HG02973 (cell line): Measurements from ENCODE around the gene SERINC1.
"Not testable (repeated sequence)": the region's sequence is repeated elsewhere in the genome, so short reads cannot be mapped to it uniquely, and the experiment has no call there.

Source experiments
- ATAC-seq: cut with Tn5 transposase; IDR thresholded peaks from one replicate; pipeline ENCODE4 v1.9.1; 2021; ENCODE audit warnings: moderate library complexity; ENCODE audit not compliant: unreplicated experiment

Gene SERINC1

DNA sequence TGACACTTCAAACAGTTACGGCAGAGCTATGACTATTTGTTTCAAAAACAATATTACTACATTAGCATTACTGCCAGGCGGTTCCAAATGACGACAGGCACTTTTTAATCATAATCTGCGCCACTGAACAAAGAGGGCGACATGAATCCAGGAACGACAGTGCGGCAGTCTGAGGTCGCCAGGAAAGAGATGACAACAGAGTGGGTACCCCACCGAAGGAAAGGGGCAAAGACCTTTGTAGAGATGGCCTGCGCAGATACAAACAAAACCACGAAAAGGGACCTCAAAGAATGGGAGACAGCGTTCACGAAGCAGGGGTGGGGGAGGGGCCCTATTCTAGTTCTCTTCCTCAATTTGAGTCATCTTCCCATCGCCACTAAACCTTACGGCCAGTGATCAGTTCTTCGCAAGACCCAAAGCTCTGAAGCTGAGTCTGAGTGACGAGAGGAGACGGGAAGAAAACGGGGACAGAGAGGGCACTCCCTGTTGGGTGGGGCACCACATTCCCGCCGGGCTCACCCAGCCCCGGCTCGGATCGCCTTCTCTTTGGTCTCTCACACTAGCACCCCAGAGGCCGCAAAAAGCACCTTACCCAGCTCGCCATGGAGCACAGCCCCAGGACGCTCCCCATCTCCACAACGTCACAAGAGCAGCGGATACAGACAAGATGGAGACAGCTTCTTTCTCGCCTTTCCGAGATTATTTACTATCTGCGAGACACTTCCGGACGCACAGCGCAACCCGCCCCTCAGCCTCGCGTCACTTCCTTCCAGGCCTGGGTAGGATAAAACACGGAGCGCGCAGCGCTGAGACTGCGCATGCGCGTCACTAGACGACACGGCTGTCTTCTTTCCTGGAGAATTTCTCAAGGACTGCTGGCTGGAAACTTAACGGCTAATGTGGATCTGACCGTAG is at the start of gene SERINC1:
Gene SERINC1 (minus strand): TSS at position 701 of the 915 bp plus-strand sequence. CDS start 70 bp downstream, at position 631.
- ATAC-seq: peak; percentile 99

DNA sequence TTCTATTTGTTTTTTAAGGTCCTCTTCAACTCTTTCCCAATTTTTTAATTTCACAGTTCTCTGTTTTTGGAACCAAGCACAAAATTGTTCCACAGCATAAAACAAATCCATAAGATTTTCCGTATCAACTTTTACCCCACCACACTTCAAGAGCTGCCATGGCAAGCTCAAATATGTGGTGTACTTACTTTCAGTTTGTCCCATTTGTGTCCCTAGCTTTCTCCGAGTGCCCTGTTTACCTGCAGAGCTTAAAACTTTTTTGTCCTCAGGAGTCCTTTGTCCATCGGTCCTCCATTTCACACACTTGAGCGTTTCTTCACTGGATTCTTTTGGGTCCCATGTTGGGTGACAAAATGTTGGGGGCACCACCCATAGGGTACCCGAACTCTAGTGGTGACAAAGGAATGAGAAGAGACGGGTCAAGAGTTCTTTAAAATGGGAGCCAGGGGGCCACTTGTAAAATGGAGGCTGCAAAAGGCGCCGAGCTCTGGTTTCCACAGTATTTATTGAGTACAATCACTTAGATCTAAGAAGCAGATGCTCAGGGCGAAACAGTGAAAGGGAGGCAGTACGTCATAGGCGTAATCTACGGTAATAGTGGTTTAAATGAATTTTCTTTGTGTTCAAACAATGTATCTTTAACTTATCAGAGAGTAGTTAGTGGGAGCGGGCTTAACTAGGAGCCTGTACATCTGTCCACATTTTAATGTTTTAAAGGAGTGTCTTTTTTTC is 39.8 kb upstream of the SERINC1 start:
- ATAC-seq: no peak

DNA sequence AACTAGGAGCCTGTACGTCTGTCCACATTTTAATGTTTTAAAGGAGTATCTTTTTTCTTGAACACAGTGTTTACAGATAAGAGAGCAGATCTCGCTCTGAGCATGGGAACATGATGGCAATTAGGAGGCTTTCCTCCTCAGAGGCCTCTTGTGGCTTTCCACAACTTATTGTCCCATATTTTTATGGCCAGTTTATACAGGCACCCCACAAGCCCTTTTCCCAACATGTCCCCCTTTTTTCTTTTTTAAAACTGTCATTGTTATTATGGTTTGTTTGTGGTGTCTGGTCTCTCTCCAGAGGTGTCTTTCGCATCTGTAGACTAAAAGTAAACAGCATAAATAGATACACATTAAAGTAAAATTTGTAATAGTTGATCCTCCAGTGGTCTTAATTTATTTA is 33.6 kb upstream of the SERINC1 start:
- ATAC-seq: not testable (repeated sequence)

DNA sequence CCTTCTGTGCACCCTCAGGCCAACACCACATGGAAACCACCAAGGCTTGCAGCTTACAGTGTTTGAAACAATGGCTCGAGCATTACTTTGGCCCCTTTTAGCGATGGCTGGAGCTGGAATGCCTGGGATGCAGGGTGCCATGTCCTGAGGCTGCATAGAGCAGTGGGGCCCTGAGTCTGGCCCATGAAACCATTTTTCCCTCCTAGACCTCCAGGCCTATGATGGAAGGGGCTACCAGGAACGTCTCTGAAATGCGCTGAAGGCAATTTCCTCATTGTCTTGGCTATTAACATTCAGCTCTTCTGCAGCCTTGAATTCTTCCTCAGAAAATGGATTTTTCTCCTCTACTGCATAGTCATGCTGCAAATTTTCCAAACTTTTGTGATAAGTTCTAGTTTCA is 29.9 kb upstream of the SERINC1 start:
- no peak for ATAC-seq

DNA sequence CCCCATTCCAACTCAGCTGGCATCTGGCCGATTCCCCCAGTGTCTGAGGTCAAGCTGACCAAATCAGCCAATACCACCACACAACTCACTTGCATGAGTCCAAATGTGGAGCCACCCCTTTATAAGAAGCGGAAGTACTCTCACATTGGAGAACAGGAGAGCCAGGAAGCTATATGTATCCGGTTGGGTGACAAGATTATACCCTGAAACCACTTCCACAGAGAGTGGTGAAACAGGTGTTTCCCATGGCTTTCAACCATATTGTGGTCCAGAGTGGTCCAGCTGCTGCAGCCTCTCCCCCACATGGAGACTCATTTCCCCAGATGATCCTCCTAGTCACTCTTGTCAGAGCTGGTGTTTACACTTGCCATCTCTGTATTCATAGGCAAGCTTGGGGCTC is 24.0 kb upstream of the SERINC1 start:
- ATAC-seq: peak; percentile 75

DNA sequence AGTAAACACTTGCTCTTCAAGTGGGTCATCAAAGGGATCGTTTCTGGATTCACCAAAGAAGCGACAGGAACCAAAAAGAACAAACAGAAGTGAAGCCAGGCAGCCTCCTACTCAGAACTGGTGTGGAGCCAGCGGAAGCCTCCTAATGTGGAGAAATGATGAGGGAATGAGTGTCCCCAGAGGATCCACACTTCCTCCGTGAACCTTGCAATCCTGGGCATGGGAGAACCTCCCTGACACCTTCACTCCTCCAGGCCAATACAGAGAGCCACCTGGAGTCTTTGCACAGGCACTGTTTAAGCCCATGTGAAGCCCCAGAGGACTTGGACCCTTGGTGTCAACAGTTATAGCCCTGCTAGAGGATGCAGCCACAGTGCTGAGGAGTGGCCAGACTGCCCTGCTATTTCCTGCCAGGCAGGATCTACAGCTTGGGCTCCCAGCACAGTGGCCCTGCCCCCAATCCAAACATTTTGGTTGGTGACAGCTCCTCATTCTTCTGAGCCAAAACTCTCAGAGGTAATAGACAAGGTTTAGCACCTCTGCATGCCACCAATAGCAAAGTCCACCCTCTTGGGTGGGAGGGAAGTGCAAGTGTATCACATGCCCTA is 23.2 kb upstream of the SERINC1 start:
- no peak for ATAC-seq

DNA sequence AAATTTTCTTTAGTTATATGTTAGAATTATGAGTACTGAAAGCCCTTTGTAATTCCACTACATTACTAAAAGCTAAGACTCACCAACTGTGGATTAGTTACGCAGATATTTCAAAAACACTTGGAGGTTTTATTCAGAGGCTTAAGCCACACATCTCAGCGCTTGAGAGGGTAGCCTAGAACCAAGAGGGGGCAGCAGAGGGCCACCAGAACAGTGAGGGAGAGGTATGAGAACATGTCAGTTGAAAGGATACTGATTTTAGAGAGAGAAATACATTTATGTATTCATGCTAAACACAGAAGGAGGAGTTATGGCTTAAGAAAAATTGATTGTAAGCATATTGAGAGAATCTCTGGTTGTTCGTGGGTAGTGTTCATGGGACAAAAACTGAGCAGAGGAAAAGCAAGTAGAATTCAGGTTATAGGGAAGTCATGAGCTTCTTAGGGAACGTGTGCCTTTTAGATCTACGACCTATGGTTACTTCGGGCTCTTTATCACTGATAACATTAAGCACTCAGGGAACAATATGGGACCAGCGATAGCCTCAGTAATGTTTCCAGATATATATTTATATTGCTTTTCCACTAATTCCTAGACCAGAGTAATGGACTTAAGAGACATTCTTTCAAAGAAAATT is 20.4 kb upstream of the SERINC1 start:
- ATAC-seq: peak; percentile 91

DNA sequence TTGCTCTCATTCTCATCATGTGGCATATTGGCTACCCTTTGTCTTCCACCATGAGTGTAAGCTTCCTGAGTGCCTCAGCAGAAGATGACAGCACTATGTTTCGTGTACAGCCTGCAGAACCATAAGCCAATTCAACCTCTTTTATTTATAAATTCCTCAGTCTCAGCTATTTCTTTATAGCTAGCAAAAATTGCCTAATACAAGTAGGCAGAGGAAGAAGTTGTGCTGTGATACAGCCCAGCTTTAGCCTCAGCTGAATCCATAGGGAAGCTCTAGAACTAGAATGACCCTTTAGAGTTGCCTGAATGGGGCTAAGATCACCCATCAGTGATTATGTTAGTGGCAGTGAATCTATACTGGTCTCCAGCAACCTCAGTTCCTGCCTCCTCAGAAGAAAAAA is 19.0 kb upstream of the SERINC1 start:
- ATAC-seq: no peak

DNA sequence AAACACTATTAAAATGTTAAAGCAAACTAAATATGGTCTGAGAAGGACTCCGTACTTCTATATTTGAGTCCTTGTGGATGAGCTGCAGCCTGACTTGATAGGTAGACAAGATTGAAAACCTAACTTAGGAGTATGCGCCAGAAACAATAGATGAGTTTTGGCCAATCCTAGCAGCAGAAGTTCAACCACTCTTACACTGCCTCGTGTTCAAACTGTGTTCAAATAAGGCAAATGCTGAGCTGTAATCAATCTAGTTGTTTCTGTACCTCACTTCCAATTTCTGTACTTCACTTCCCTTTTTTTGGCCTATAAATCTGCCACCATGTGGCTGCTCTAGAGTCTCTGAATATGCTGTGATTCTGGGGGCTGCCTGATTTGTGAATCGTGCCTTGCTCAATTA is 13.2 kb upstream of the SERINC1 start:
- peak; percentile 91 for ATAC-seq

DNA sequence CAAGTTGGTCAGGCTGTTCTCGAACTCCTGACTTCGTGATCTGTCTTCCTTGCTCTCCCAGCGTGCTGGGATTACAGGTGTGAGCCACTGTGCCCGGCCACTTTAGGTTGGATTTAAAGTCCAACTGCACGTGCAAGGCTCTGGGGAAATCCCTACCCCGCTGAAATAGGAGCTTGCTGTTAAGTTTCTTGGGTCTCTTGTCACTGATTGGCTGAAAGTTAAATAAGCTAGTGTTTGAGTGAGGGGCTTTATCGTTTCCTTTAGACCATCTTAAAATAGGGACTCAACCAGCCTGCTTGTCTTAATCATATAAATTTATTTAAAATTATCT is 11.1 kb upstream of the SERINC1 start:
- no peak for ATAC-seq

DNA sequence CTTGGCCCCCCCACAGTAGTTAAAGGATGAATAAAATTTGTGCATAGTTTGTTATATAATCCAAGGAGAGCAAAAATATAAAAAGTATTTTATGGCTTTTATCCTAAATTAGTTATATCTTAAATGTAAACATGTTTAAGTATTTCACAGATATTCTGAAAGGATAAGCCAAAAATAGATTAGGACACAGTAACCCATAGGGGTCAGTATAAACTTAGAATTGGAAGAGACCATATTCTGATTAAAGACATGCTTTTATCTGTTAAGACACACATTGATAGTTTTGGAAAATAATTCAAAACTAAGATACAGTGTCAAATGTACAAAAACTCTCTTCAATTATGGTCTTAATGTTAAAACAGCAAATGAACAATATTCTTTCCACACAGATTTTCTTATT is 4.5 kb upstream of the SERINC1 start:
- no peak for ATAC-seq

DNA sequence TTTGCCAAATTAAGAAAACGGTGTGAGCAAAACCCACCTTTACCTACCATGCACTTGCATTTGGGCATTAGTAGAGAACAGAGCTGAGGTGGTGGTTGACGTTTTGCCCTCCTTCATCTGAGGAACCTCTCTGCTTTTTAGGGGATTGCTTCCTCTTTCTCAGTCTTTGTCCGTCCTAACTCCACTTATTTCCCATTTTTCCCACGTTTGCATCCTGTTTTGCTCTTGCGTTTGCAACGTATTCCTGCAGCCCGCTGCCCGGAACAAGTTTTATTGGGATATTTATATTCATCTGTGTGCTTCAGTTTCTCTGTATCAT is 374 bp upstream of the SERINC1 start:
- ATAC-seq: peak; percentile 39

DNA sequence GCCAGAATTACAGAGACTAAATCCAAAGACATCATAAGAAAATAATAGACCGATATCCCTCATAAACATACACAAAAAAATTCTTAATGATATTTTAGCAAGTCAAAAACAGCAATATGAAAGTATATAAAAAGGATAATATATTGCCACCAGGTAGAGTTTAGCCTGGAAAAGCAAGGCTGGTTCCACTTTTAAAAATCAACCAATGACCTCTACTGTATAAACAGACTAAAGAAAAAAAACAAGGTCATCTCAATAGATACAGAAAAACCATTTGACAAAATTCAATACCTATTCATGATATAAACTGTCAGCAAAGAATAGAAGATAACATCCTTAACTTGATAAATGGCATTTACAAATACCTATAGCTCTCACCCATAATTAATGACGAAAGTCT is 9.7 kb downstream of the SERINC1 start:
- no peak for ATAC-seq

DNA sequence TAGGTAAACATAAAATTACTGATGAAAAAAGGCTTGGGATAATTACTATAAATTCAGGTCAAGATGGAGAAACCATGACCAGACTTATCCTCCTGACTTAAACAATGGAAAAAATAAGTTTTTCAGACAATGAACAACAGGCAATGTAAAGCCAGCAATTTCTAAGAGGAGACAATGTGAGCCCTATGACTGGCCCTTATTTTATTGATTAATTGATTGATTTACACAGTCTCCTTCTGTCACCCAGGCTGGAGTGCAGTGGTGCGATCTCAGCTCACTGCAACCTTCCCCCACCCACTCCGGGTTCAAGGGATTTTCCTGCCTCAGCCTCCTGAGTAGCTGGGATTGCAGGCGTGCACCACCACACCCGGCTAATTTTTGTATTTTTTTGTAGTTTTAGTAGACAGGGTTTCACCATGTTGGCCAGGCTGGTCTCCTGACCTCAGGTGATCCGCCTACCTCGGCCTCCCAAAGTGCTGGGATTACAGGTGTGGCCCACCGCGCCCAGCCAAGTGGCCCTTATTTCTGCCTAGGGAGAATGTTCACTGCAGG is 11.7 kb downstream of the SERINC1 start:
- ATAC-seq: not testable (repeated sequence)

DNA sequence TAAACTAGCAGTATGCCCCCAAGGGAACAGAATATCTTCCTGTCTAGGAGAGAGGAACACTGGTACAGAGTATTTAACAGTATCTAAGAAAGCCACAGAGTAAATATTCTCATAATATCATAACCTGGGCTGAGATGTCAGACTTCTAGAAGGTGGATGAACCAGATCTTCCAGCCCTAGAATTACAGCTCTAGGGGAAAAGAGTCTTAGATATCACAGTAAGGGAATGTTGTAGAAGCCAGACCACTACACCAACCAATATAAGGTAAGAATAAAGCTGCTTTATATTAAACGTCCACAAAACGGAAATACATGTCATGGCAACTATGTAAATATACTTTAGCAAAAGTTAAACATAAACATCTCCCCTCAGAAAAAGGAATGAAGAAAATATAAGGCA is 12.4 kb downstream of the SERINC1 start:
- no peak for ATAC-seq

DNA sequence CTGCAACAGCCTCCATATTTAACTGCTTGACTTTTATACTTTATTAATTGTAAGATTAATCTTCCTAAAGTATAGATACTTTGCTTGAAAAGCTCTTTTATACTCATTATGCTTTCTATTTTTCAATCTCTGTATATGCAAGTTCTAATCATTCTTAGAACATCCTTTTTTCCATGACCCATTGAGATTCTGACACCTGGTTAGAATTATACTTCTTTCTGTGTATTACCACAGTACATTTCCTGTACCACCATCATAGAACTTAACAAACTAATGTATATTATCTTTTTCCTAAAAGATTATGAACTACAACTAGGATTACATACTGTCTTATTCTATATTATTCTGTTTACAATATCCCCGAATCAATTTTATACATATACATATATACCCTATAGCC is 13.5 kb downstream of the SERINC1 start:
- ATAC-seq: no peak

DNA sequence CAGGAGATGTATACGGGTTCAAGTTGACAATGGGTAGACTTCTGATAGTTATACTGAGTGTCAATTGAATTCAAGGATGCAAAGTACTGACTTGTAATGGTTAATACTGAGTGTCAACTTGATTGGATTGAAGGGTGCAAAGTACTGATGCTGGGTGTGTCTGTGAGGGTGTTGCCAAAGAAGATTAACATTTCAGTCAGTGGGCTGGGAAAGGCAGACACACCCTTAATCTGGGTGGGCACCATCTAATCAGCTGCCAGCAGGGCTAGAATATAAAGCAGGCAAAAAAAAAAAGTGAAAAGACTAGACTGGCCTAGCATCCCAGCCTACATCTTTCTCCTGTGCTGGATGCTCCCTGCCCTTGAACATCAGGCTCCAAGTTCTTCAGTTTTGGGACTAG is 16.5 kb downstream of the SERINC1 start:
- not testable (repeated sequence) for ATAC-seq

DNA sequence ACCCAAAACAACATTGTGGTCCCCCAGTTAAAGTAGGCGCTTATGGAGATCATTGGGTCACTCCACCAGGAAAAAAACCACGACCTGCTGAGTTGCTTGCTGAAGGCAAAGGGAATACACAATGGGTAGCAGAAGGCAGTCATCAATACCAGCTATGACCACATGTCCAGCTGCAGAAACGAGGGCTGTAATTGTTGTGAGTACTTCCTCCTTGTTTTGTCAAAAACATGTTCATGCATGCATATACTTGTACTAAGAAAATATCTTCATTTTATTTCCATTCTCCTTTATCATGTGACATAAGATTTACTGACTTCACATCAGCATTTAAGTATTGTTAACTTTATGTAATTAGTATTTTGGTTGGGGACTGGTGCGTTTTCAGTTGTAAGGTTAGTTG is 16.9 kb downstream of the SERINC1 start:
- ATAC-seq: no peak

DNA sequence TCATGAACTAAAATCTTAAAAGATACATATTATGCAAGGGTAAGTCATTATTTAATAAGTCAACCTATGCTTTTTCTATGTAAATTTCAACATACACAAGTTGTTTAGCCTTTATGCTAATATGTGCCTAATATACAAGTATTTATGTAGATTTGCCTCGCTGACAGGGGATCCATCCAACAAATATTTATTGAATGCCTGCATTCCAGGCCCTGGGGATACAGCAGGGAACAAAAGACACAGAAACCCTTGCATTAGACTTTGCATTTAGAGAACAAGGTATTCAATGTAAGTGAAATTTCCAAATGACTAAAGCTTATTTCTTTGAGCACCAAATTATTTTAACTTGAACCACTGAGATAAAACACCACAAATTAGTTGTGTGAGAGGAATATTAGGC is 19.1 kb downstream of the SERINC1 start:
- ATAC-seq: no peak

DNA sequence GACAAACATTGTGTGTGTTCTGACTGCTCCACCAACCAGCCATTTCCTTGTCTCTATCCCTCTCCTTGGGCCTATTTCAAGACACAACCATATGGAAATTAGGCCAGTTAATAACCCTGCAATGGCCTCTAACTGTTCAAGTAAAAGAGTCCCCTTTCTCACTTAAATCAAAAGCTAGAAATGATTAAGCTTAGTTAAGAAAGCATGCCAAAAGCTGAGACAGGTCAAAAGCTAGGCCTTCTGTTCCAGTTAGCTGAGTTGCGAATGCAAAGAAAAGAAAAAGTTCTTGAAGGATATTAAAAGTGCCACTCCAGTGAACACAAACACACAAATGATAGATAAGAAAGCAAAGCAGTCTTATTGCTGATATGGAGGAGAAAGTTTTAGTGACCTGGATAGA is 22.5 kb downstream of the SERINC1 start:
- no peak for ATAC-seq

DNA sequence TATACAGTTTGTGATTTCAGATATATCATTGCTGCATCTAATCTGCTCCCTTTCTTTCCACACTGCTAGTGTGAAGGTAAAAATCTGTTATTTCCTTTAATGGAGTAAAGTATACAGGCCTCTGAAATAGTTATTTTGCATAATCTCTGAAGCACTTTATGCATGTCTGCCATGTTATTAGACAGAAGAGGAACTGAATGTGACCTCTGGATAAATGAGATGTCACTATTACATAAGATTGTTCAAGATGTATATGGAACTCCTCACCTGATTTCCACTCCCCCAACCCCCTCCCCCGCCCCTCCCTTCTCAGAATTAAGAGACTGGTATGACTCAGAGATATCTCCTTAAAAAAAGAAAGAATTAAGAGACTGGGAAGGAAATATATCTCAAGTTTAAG is 26.3 kb downstream of the SERINC1 start:
- no peak for ATAC-seq
